D721Med (cell line): ENCODE results near the gene CDC14B.

ENCODE experiments used
- DNase-seq: peaks from one replicate; pipeline ENCODE4 v3.0.0; 2011; ENCODE audit warnings: low spot score; ENCODE audit not compliant: insufficient read length
- FAIRE-seq: peaks from 2 replicates; lab custom pipeline; 2011; peaks lifted over from hg19 to GRCh38; lab: Jason Lieb, UNC
- CTCF ChIP-seq: IDR thresholded peaks from 2 replicates; pipeline ENCODE4 v1.5.1; 2012; ENCODE audit warnings: mild to moderate bottlenecking, control low read depth; ENCODE audit not compliant: insufficient read depth; ENCODE audit errors: missing control alignments

CDC14B gene

DNA sequence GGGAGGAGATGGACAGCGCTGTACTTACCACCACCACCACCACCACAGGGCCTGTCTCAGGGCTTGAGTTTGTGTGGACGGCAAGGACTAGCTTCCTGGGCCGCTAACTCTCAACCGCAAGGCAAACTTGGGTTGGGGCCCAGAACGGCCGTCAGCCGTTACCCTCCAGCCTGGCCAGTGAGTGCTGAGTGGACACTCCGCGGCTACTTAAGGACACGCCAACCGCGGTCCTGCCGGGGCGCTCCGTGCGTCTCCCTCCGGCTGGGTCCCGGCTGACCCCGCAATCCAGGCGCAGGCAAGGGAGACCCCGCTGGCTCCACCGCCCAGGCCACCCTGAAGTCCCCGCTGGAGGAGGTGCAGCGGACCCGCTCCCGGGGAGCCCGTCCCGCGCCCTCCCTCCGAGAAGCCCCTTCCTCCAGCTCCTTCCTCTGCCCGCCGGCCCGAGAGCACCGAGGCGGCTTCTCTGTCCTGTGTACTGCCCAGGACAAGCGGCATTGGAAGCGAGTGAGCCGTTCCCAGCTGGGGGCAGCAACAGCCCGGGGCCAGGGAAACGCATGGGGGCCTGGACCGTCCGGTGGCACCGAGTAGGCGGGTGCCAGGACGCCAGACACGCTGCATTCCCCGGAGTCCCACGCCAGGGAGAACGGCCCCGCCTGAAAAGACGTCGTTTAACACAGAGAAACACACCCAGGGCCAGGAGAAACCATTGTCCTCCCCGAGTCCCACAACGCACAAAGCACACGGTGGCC, 123.1 kb downstream of the CDC14B start:
- TF ChIP-seq CTCF = no peak
- DNase-seq = no peak
- no peak for FAIRE-seq

- FAIRE-seq = no peak
Measured at GRCh38 chr9:96495341-96495740, 124.3 kb downstream of the CDC14B start.

GRCh38 chr9:96494215-96494800, 125.3 kb downstream of the CDC14B start:
- DNase-seq (no peak), FAIRE-seq (no peak)
- no peak for TF ChIP-seq CTCF

More at GRCh38 chr9:96495341-96495740, 124.3 kb downstream of the CDC14B start:
- TF ChIP-seq CTCF = no peak
- no peak for DNase-seq

DNA sequence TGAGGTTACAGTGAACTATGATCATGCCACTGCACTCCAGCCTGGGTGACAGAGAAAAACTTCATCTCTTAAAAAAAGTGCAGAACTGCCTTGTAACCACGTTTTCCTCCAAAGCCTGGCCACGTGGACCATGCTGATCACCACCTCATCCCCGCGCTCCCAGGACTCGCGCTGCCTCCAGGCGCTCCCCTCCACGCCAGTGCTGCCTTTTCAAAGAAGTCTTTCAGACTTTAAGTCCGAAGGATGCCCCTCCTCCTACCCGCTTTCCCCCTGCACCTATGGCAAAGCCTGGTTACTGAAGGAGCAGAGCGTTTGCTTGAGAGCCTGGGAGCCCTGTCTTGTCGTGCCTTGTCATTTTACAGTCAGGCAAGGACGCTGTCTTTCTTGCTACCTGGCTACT, 125.9 kb downstream of the CDC14B start:
- DNase-seq (no peak), FAIRE-seq (no peak)
- no peak for TF ChIP-seq CTCF

DNA sequence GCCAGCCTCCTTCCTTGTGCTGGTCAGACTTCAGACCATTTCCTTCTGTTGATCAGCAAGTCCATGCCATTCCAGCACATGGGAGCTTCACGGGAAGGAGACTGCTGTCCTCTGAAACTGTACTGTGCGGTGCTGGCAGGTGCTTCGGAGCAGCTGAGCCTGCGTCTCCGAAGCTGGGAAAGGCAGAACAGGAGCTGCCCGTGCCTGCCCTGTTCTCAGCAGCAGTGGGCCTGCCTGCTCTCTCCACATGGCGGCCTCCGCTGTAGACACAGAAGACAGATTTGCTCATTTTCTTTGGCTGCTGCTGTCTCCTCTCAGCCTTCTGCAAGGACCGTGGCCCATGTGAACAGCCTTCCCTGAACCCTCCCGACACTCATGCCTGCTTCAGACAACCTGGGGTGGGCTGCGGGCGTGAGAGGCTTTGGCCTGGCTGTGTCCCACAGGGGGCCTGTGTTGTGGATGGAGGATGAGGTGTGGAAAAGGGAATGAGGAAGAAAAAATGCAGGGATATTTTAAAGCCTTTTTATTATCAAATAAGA, 126.6 kb downstream of the CDC14B start:
- FAIRE-seq (no peak), DNase-seq (no peak)

GRCh38 chr9:96491880-96492525, 127.6 kb downstream of the CDC14B start:
- DNase-seq (no peak), FAIRE-seq (no peak)
- no peak for TF ChIP-seq CTCF

More for the DNA sequence above, 126.6 kb downstream of the CDC14B start:
- TF ChIP-seq CTCF = no peak
